ENCODE results near the gene PCBP3. TPM values are rescaled to one million over a fixed set of nuclear protein-coding genes. Genes with fewer than 3 reads are reported as not detected.

Gene PCBP3
- total and polyA plus RNA-seq, 2 of the 8 experiments (the other 6 are each of a cell fraction or from before 2014, with no cell fraction given), result 3.5 to 6.3 TPM

GRCh38 chr21:45979141-45979631, 335.7 kb downstream of the PCBP3 start:
- peak overlapping the region in 1 of 2 experiments; percentile 19; a peak in 2 of 4 replicates for H3K4me2 ChIP-seq (ENCODE audit: insufficient read depth in 1 of 2, low read depth in 2 of 2, low read length in 2 of 2)
- H4K91ac ChIP-seq (replicated peaks; ENCODE audit: insufficient read length, low read length), result peak overlapping the region; percentile 22
- H2BK5ac ChIP-seq (ENCODE audit: low read depth, low read length), result no peak overlapping the region
- H3K36me3 ChIP-seq (ENCODE audit: control insufficient read depth in 2 of 4, insufficient read depth in 4 of 4, low read length in 3 of 4), result peaks cover 0 to 4% (median 0%) of the 10 kb centered on the region in 4 experiments; a peak in 2 of 8 replicates
- H3K4ac ChIP-seq (replicated peaks; ENCODE audit: insufficient read length, low read depth, low read length), result peak overlapping the region; percentile 66
- H3K9ac ChIP-seq (replicated peaks in 1 of 4; ENCODE audit: extremely low read depth in 1 of 4, low read depth in 3 of 4, low read length in 3 of 4), result no peak overlapping the region
- peaks cover 0 to 4% of the 10 kb centered on the region in 2 experiments for H4K20me1 ChIP-seq (replicated peaks in 1 of 2; ENCODE audit: control insufficient read depth in 1 of 2, insufficient read depth in 2 of 2, low read length in 2 of 2)
- 0 out of 4 replicates have a peak, but pooled peaks cover 0 to 4% of the 10 kb centered on the region in 2 experiments for H3K79me2 ChIP-seq (ENCODE audit: control insufficient read depth in 1 of 2, insufficient read depth in 2 of 2, low read length in 2 of 2)
- no peak overlapping the region; the same call in 1 of the 2 replicates for H4K8ac ChIP-seq (ENCODE audit: extremely low read depth, insufficient read depth, low read length)
- H3K27me3 ChIP-seq (replicated peaks in 1 of 4; ENCODE audit: control insufficient read depth in 3 of 4, extremely low read depth in 1 of 4, insufficient read depth in 3 of 4, low read length in 3 of 4), result peaks cover 0 to 26% (median 7%) of the 10 kb centered on the region in 4 experiments; a peak in 4 of 7 replicates
- peak in 1 of 2 experiments; percentile 49 for DNase-seq (ENCODE audit: low read depth in 1 of 2, low spot score in 2 of 2)
- no peak overlapping the region for H3K23ac ChIP-seq (ENCODE audit: insufficient read length)
- no peak overlapping the region for H3K4me3 ChIP-seq (ENCODE audit: extremely low read depth in 1 of 4, insufficient read depth in 2 of 4, low read depth in 3 of 4, low read length in 4 of 4)
- no peak overlapping the region for H3K14ac ChIP-seq (ENCODE audit: insufficient read length)
- no peak overlapping the region for H2BK120ac ChIP-seq (replicated peaks; ENCODE audit: low read depth, low read length)
- H2AFZ ChIP-seq (ENCODE audit: low read length), result no peak overlapping the region
- 75% methylated on average over 19 of the region's 20 CpGs; no CpG with 5 or more reads in 1 of the 2 experiments for WGBS, 2 experiments (ENCODE audit: extremely low coverage in 1 of 2, insufficient coverage in 1 of 2, insufficient read length in 1 of 2, insufficient replicate concordance in 2 of 2, low coverage in 1 of 2, low lambda C conversion rate in 2 of 2, missing lambda C conversion rate in 1 of 2)
- no peak overlapping the region for H3K27ac ChIP-seq (ENCODE audit: low read depth, low read length)
- no peaks in the 10 kb centered on the region for H3K9me3 ChIP-seq (ENCODE audit: insufficient read depth in 2 of 2, low read depth in 1 of 2, low read length in 1 of 2)
- H3K4me1 ChIP-seq (replicated peaks in 1 of 4; ENCODE audit: control insufficient read depth in 3 of 4, insufficient read depth in 4 of 4, low read length in 3 of 4), result peaks cover 0 to 32% (median 15%) of the 10 kb centered on the region in 4 experiments; a peak in 6 of 7 replicates
- H3K79me1 ChIP-seq (ENCODE audit: low read depth, low read length), result no peaks in the 10 kb centered on the region
- no peak overlapping the region for H3K18ac ChIP-seq (ENCODE audit: extremely low read depth, low read length)
- peak overlapping the region; percentile 36; the same call in 1 of the 2 replicates for H2BK15ac ChIP-seq (ENCODE audit: low read length)
- H2AK5ac ChIP-seq (ENCODE audit: low read depth, low read length), result no peak overlapping the region
- no peak overlapping the region for H4K5ac ChIP-seq (ENCODE audit: insufficient read length, low read depth, low read length)
- H2BK20ac ChIP-seq (ENCODE audit: low read length), result no peak overlapping the region
- FAIRE-seq, result no peak
- H3K23me2 ChIP-seq (ENCODE audit: low read depth, low read length), result peaks cover 32% of the 10 kb centered on the region; the same call in 1 of the 2 replicates
- CTCF ChIA-PET (ENCODE audit: partially characterized antibody), result interaction anchor here (0.7 to 2.0 kb wide), 5 partner anchors 8 to 164 kb away, joined by 3 to 11 read pairs (median 3); no protein-coding TSS in a partner anchor
- peak overlapping the region; percentile 81; the same call in 1 of the 2 replicates for H2BK12ac ChIP-seq (ENCODE audit: low read depth, low read length)
- POLR2A ChIA-PET (ENCODE audit: partially characterized antibody), result interaction anchor here (1.1 to 1.4 kb wide), 3 partner anchors 15 to 153 kb away, joined by 3 to 5 read pairs (median 5); partner anchors contain the start of gene COL6A2
- 0 out of 4 replicates have a peak, but pooled peaks of 1 of the 2 experiments have one; percentile 3 for TF ChIP-seq RAD21 (IDR thresholded peaks at IDR 0.05 in 1 of 2, conservative IDR thresholded peaks at IDR 0.05 in 1 of 2; ENCODE audit: low read depth in 2 of 2, low read length in 2 of 2)
- no peak for TF ChIP-seq FOSL1 (IDR thresholded peaks at IDR 0.05; ENCODE audit: insufficient read depth, low read depth, low read length)
- no peak for TF ChIP-seq CTBP2 (IDR thresholded peaks at IDR 0.05; ENCODE audit: borderline replicate concordance, insufficient read depth, insufficient read length, low read length)
- no peak for TF ChIP-seq SP1 (IDR thresholded peaks at IDR 0.05; ENCODE audit: low read depth, low read length)
- no peak overlapping the region for H3K56ac ChIP-seq (replicated peaks; ENCODE audit: insufficient read length, low read depth, low read length)
